Tibial nerve (tissue), 4 donors: ENCODE data around the gene FLYWCH1.

Experiments used
- EP300 ChIP-seq, 2 donors: sonication (generic); formaldehyde crosslinking; IDR thresholded peaks; one replicate each; pipeline ENCODE4 v1.6.1; 2017; ENCODE audit warnings: antibody characterized with exemption in 2 of 2, mild to moderate bottlenecking in 1 of 2
- TF ChIP-seq, protein P1 (sequence below), 5 experiments: fragments of 200-600 bp in 3 of 5; fragments of 450-650 bp in 2 of 5; sonication (generic) in 3 of 5; IDR thresholded peaks; one replicate each; pipeline ENCODE4 v1.5.1; 2016 to 2019; ENCODE audit warnings: antibody characterized with exemption in 5 of 5, mild to moderate bottlenecking in 3 of 5, moderate library complexity in 2 of 5

DNA sequence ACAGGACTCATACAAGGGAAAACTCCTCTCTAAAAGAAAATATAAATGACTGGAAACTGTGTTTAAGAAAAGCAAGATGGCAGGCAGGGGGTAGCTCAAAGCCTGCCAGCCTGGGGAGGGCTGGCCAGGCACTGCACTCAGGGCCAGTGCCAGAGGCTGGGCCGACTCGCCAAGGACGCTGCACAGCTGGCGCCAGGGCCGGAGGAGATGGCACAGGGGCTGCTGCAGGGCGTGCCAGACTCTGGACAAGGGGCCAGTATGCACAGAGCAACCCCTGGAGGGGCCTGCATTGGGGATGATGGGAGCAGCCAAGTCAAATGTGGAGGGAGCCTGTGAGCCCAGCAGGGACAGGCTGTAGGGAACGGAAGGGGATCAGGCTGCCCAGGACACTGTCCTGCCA is 64.5 kb downstream of the FLYWCH1 start:
- TF ChIP-seq, protein P1, sequence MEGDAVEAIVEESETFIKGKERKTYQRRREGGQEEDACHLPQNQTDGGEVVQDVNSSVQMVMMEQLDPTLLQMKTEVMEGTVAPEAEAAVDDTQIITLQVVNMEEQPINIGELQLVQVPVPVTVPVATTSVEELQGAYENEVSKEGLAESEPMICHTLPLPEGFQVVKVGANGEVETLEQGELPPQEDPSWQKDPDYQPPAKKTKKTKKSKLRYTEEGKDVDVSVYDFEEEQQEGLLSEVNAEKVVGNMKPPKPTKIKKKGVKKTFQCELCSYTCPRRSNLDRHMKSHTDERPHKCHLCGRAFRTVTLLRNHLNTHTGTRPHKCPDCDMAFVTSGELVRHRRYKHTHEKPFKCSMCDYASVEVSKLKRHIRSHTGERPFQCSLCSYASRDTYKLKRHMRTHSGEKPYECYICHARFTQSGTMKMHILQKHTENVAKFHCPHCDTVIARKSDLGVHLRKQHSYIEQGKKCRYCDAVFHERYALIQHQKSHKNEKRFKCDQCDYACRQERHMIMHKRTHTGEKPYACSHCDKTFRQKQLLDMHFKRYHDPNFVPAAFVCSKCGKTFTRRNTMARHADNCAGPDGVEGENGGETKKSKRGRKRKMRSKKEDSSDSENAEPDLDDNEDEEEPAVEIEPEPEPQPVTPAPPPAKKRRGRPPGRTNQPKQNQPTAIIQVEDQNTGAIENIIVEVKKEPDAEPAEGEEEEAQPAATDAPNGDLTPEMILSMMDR (IDR thresholded peaks at IDR 0.05) = no peak
- TF ChIP-seq EP300 (IDR thresholded peaks at IDR 0.05) = no peak
